Measurements from ENCODE around the gene FCHO2.

- TF ChIP-seq EZH2phosphoT487 (IDR thresholded peaks at IDR 0.05; ENCODE audit: insufficient read depth, low read depth) (no peak), EZH2 (IDR thresholded peaks at IDR 0.05; ENCODE audit: insufficient read depth, poor library complexity, severe bottlenecking) (no peak)
These were observed 162.6 kb downstream of the FCHO2 start for GRCh38 chr5:73118391-73118973.

Measured in GM23248 (cell line).